GM23338 (cell line): ENCODE measurements around the gene DENND4A. TPM values are rescaled to one million over a fixed set of nuclear protein-coding genes. Genes with fewer than 3 reads are reported as not detected.
"Not testable (repeated sequence)": the region's sequence is repeated elsewhere in the genome, so short reads cannot be mapped to it uniquely, and the experiment has no call there.

Experiments
- ATAC-seq: fragments of 200-7000 bp; cut with Tn5 transposase; 3 replicates; pipeline ENCODE4 v1.9.1; 2020
- DNase-seq: peaks from one replicate; pipeline ENCODE4 v3.0.0-alpha.2; 2015; ENCODE audit warnings: low spot score
- H2AFZ ChIP-seq: fragments of 200-600 bp; sonication (generic); 2 replicates; pipeline ENCODE4 v1.8.0; 2016; ENCODE audit warnings: antibody characterized with exemption, mild to moderate bottlenecking, moderate library complexity
- H3F3A ChIP-seq: fragments of 200-600 bp; sonication (generic); replicated peaks from 2 replicates; pipeline ENCODE4 v1.8.0; 2017; ENCODE audit warnings: antibody characterized with exemption, mixed run types, low read depth
- H3K27ac ChIP-seq: fragments of 200-600 bp; sonication (generic); 2 replicates; pipeline ENCODE4 v1.6.1; 2016; ENCODE audit warnings: low read depth
- H3K27me3 ChIP-seq: fragments of 200-600 bp; sonication (generic); 2 replicates; pipeline ENCODE4 v1.8.0; 2016; ENCODE audit warnings: mild to moderate bottlenecking, mixed run types, moderate library complexity; ENCODE audit not compliant: insufficient read depth
- H3K36me3 ChIP-seq: fragments of 200-600 bp; sonication (generic); 2 replicates; pipeline ENCODE4 v1.8.0; 2016; ENCODE audit warnings: mild to moderate bottlenecking; ENCODE audit not compliant: insufficient read depth
- H3K4me1 ChIP-seq: fragments of 200-600 bp; sonication (generic); 2 replicates; pipeline ENCODE4 v1.8.0; 2016; ENCODE audit warnings: mild to moderate bottlenecking, moderate library complexity; ENCODE audit not compliant: insufficient read depth
- H3K4me2 ChIP-seq: fragments of 200-600 bp; sonication (generic); 2 replicates; pipeline ENCODE4 v1.7.1; 2017; ENCODE audit warnings: mixed run types
- H3K4me3 ChIP-seq: fragments of 200-600 bp; sonication (generic); 2 replicates; pipeline ENCODE4 v1.6.1; 2016; ENCODE audit warnings: mixed run types
- H3K79me2 ChIP-seq: fragments of 200-600 bp; sonication (generic); replicated peaks from 2 replicates; pipeline ENCODE4 v1.8.0; 2017; ENCODE audit warnings: mild to moderate bottlenecking; ENCODE audit not compliant: insufficient read depth
- H3K9me2 ChIP-seq: fragments of 200-600 bp; sonication (generic); 2 replicates; pipeline ENCODE4 v1.8.0; 2017; ENCODE audit not compliant: insufficient read depth
- H4K20me1 ChIP-seq: fragments of 200-600 bp; sonication (generic); replicated peaks from 2 replicates; pipeline ENCODE4 v1.8.0; 2017; ENCODE audit warnings: mild to moderate bottlenecking; ENCODE audit not compliant: insufficient read depth
- H3K27ac Mint-ChIP-seq: 2 replicates; pipeline ENCODE4 v1.8.0; 2020; ENCODE audit warnings: inconsistent platforms, mild to moderate bottlenecking, moderate library complexity, mixed read lengths
- H3K27me3 Mint-ChIP-seq: 3 replicates; pipeline ENCODE4 v1.8.0; 2022; ENCODE audit warnings: low read depth, mild to moderate bottlenecking, moderate library complexity, mixed read lengths, inconsistent platforms; ENCODE audit not compliant: insufficient read depth, poor library complexity
- H3K36me3 Mint-ChIP-seq: 3 replicates; pipeline ENCODE4 v1.8.0; 2021; ENCODE audit warnings: low read depth, mild to moderate bottlenecking, inconsistent platforms, moderate library complexity, mixed read lengths
- H3K4me1 Mint-ChIP-seq: 3 replicates; pipeline ENCODE4 v1.8.0; 2020; ENCODE audit warnings: mild to moderate bottlenecking, inconsistent platforms, mixed read lengths
- H3K4me3 Mint-ChIP-seq: 3 replicates; pipeline ENCODE4 v1.8.0; 2021; ENCODE audit warnings: moderate library complexity, mild to moderate bottlenecking, inconsistent platforms, mixed read lengths
- H3K9me3 Mint-ChIP-seq: 3 replicates; pipeline ENCODE4 v1.8.0; 2020; ENCODE audit warnings: moderate library complexity, mild to moderate bottlenecking, inconsistent platforms, mixed read lengths
- CREB1 ChIP-seq: fragments of 250-450 bp; sonication (Bioruptor Pico); IDR thresholded peaks from 2 replicates; pipeline ENCODE4 v1.5.0; 2020; ENCODE audit warnings: low read depth, mild to moderate bottlenecking, moderate library complexity
- CTCF ChIP-seq, 2 experiments: fragments of 200-600 bp in 1 of 2; sonication (generic) in 1 of 2; conservative IDR thresholded peaks; 2 replicates each; pipeline versions ENCODE4 v1.5.1 to v1.6.1; 2016 to 2017; ENCODE audit warnings: antibody characterized with exemption in 2 of 2, low read depth in 2 of 2, mild to moderate bottlenecking in 2 of 2, moderate library complexity in 1 of 2
- ETS1 ChIP-seq: IDR thresholded peaks from 2 replicates; pipeline ENCODE4 v1.6.1; 2016; ENCODE audit warnings: antibody characterized with exemption
- EZH2 ChIP-seq: fragments of 200-600 bp; sonication (generic); IDR thresholded peaks from one replicate; pipeline ENCODE4 v1.8.0; 2017; ENCODE audit warnings: antibody characterized with exemption, mild to moderate bottlenecking, low read depth; ENCODE audit not compliant: unreplicated experiment
- NANOG ChIP-seq: IDR thresholded peaks from 2 replicates; pipeline ENCODE4 v1.6.1; 2016; ENCODE audit warnings: antibody characterized with exemption, borderline replicate concordance
- REST ChIP-seq: IDR thresholded peaks from one replicate; pipeline ENCODE4 v1.6.1; 2018; ENCODE audit warnings: antibody characterized with exemption; ENCODE audit not compliant: unreplicated experiment
- polyA plus RNA-seq: library from polyadenylated mRNA; unstranded; fragments of >200 nt; fragmentation: Nextera tagmentation; extraction: Ambion mirVana; gene quantifications from 2 replicates; pipeline ENCODE4 v1.2.1, GENCODE V29; 2016
- total RNA-seq: library from RNA; depleted of rRNA; stranded (reverse); fragments of >200 nt; shearing (Covaris generic); gene quantifications from 2 replicates; pipeline ENCODE4 v1.2.3, GENCODE V29; 2014

The DENND4A gene
- total and polyA plus RNA-seq, 2 experiments from 2014 or later = 3.4 to 9.0 TPM

- Mint-ChIP-seq H3K36me3 (no peaks in the 10 kb centered on the region), H3K27ac (no peak overlapping the region), H3K4me1 (peaks cover 8% of the 10 kb centered on the region), H3K9me3 (no peaks in the 10 kb centered on the region), H3K4me3 (no peak overlapping the region), H3K27me3 (peaks cover 1% of the 10 kb centered on the region)
- no peak overlapping the region for H3K4me3 ChIP-seq
- DNase-seq (no peak), ATAC-seq (no peak)
- no peak overlapping the region for H2AFZ ChIP-seq
- H3K27me3 ChIP-seq = no peaks in the 10 kb centered on the region
- no peaks in the 10 kb centered on the region for H3K36me3 ChIP-seq
- H3K4me1 ChIP-seq = peaks cover 8% of the 10 kb centered on the region; the same call in 1 of the 2 replicates
- H3K9me2 ChIP-seq = no peaks in the 10 kb centered on the region
- H3K79me2 ChIP-seq = no peaks in the 10 kb centered on the region
- H4K20me1 ChIP-seq = no peaks in the 10 kb centered on the region
- TF ChIP-seq CREB1 (CRISPR knock-in tag) = no peak
- TF ChIP-seq ETS1 = no peak
- no peak for TF ChIP-seq NANOG
- no peak for TF ChIP-seq EZH2
- no peak overlapping the region for H3K4me2 ChIP-seq
- H3F3A ChIP-seq = no peaks in the 10 kb centered on the region
- H3K27ac ChIP-seq = no peak overlapping the region
Measured at GRCh38 chr15:65738649-65739048, 53.4 kb downstream of the DENND4A start.

- H3K27ac Mint-ChIP-seq, H3F3A ChIP-seq, H3K4me2 ChIP-seq, H2AFZ ChIP-seq, H4K20me1 ChIP-seq, H3K36me3 Mint-ChIP-seq, H3K4me3 Mint-ChIP-seq, H3K27me3 Mint-ChIP-seq, ATAC-seq, H3K9me3 Mint-ChIP-seq, H3K27ac ChIP-seq, DNase-seq, H3K79me2 ChIP-seq, H3K36me3 ChIP-seq, H3K27me3 ChIP-seq, H3K9me2 ChIP-seq, H3K4me3 ChIP-seq: not testable (repeated sequence)
- H3K4me1 ChIP-seq = peaks cover 17% of the 10 kb centered on the region; the same call in 1 of the 2 replicates
- H3K4me1 Mint-ChIP-seq = peaks cover 10% of the 10 kb centered on the region
Measured at GRCh38 chr15:65733599-65733998, 58.5 kb downstream of the DENND4A start.

GRCh38 chr15:65732698-65733097, 59.4 kb downstream of the DENND4A start:
- ATAC-seq (no peak), DNase-seq (no peak)
- no peaks in the 10 kb centered on the region for H3K36me3 Mint-ChIP-seq
- no peaks in the 10 kb centered on the region for H3K79me2 ChIP-seq
- peaks cover 2% of the 10 kb centered on the region for H3K27me3 Mint-ChIP-seq
- no peak overlapping the region for H3K4me3 Mint-ChIP-seq
- no peaks in the 10 kb centered on the region for H3K36me3 ChIP-seq
- H3K27me3 ChIP-seq = no peaks in the 10 kb centered on the region
- no peaks in the 10 kb centered on the region for H4K20me1 ChIP-seq
- no peak overlapping the region for H2AFZ ChIP-seq
- no peak overlapping the region for H3K27ac Mint-ChIP-seq
- H3K9me2 ChIP-seq = no peaks in the 10 kb centered on the region
- peaks cover 17% of the 10 kb centered on the region; the same call in 1 of the 2 replicates for H3K4me1 ChIP-seq
- H3K4me3 ChIP-seq = no peak overlapping the region
- no peaks in the 10 kb centered on the region for H3F3A ChIP-seq
- peaks cover 10% of the 10 kb centered on the region for H3K4me1 Mint-ChIP-seq
- no peak overlapping the region for H3K4me2 ChIP-seq
- no peak overlapping the region for H3K27ac ChIP-seq
- no peaks in the 10 kb centered on the region for H3K9me3 Mint-ChIP-seq
- TF ChIP-seq CTCF (conservative IDR thresholded peaks at IDR 0.05; ENCODE audit: low read depth in 2 of 2) (no peak), REST (no peak), ETS1 (no peak)
